ENCODE results near the gene TLR10. TPM values are rescaled to one million over a fixed set of nuclear protein-coding genes. Genes with fewer than 3 reads are reported as not detected.
"Not testable (repeated sequence)": the region's sequence is repeated elsewhere in the genome, so short reads cannot be mapped to it uniquely, and the experiment has no call there.

The TLR10 gene
- polyA plus RNA-seq, 1 donor = 0.41 TPM

DNA sequence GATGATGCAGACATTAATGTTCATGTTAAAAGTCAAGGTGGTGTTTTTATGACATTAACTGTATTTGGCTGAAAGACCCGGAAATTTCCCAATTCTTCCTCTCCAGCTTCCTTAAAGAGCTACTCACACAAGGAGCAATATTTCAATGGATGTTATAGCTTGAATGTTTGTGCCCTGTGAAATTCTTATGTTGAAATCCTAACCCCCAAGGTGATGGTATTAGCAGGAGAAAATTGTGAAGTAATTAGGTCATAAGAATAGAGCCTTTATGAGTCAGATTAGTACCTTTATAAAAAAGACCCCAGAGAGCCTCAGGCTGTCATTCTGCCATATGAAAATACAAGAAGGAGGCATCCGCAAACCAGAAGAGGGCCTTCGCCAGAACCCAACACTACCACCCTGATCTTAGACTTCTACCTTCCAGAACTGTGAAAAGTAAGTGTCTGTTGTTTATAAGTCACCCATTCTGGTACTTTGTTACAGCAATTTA, 18.2 kb upstream of the TLR10 start:
- DNase-seq = no peak

DNA sequence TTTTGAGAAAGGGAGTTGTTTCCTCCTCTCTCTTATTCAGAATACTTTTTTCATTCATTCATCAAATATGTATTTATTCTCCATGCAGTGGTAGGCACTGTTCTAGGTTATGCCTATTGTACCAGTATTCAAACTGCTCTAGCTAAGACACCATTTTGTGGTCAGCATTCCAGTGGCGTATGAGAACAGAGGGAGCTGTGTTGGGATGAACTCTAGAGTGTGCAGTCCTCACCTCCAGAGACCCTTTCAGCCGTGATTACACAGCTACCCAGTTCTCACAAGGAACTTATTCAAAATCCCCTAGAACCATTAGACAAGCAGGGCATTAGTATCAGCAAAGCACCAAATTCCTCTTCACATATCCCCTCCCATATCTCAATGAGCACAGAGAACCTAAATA, 17.6 kb upstream of the TLR10 start:
- no peak for DNase-seq

DNA sequence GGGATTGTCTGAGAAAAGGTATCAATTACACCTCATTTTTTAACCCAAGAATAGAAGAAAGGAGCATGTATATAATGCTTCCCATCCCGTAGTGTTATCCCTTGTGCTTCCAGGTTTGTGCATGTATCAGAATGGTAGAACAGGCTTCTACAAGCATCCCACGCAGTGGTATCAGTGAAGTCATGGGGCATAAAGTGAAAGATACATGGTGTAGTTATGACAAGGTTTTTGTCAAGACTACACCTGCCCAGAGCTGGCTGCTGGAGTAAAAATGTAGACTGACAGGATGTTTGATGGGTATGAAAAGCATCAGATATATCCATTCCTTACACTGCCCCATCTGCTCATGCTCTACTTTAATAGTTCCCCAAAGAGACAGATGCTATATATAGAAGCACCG, 12.3 kb upstream of the TLR10 start:
- DNase-seq = no peak

DNA sequence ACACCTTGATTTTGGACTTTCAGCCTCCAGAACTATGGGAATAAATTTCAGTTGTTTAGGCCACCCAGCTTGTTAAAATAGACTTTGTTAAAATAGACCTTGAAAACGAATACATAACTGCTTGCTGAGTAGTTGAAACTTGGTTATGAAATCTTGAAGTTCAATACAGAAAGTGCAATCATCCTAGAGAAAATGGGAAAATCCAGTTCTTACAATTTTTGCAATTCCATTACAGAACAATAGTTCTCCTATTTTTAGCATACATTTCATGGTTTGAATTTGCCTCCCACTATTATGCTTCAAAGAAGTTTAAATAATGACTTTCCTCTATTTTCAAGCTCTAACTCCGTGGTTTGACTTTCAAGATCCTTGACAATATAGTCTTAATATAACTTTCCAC, 11.3 kb upstream of the TLR10 start:
- no peak for DNase-seq

DNA sequence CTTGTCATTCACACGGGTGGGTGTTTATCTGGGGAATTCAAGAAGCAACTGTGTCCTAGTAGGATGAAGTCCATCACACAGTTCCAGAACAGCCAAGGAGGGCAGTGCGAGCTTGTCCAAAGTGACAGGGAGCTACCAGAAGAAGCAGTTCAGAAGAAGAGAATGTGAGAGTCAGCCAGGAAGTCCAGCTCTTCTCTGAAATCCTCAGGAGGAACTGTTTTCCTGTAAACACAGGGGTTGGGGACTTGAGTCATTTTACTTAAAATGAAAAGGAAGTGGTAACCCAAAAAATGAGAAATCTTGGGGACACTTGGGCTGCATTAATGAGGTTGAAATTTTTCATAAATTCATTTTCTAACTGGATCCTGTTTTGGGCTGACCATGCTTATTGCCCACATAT, 8.2 kb upstream of the TLR10 start:
- no peak for DNase-seq

DNA sequence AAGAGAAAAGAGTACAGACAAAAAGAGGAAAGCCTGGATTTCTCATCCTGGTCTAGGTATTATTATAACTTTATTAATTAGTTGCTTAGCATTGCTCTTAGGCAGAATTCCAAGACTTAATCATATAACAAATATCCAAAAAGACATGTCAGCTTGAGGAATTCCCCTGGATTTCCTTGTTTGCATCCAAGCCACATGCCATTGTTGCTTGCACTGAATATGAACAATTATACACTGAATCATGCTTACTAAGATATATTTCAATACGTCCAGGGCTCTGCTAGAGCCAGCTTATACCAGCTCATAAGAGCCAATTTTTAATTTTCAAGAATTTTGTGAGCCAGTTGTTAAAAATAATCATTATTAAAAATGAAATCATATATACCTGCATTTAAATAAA, 5.5 kb upstream of the TLR10 start:
- no peak for DNase-seq

DNA sequence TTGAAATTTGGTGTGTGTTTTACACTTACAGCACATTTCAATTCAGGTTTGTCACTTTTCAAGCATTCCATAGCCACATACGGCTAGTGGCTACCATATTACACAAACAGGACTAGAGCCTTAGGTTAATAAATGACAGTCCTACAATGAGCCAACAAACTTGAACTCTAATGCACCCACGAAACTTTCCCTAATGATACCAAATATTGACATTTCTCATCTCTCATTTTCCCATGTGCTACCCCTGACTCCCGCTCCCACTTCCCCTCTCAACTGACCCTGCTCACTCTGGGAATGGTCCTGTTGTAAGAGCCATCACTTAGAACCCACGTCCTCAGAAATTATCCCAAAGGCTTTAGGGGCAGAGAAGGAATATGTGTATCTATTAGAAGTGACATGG, 4.9 kb upstream of the TLR10 start:
- no peak for DNase-seq

DNA sequence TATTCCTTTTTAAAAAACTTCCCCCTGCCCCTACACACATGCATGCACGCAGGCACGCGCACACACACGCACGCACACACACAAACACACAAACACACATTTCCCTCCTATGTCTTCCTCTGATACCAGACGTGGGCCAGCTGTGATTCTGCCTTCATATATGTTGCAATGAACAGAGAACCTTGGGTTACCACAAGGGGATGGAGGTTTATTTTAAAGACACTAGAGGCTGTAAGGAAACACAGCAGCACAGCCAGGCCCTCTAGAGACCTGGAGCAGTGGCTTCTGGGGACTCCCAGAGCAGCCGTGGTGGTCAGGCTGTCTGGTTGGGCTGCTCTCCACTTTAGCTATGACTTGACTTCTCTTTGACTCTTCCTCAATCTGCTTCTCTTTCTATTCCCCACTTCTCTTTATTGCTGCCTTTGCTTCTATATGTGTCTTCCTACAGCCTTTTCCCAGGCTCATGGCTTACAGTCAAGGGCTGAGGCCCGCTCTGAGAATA, 3.2 kb upstream of the TLR10 start:
- DNase-seq = no peak

DNA sequence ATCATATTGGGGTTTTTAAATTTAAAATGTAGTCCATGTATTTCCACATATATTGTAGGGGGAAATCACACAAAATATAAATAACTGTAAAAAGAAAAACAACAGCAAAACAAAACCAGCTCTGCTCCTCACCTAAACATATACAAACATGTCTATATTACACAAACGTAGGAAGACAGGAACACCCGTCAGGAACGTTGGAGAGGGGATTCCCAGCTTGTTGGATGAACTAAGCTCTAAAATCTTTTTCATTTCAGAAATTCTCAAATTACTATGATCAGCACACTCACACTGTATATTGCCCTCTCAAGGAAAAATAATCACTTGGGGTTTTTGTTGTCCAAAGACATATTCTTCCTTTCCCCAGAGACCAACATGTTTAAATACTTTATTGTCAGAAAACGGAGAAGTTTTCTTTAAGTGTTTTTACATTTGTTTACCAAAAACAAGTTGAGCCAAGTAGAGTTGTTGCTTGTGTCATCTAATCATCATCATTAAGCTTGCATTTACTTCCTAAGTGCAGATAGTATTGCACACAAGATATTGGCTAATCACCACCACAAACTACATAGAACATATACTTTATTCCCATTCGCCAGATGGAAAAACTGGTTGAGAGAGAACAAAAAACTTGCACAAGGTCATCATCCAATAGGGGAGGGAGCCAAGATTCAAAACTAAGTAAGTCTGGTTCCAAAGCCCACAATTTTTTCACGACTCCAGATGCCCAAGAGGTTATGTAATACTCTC, 2.4 kb upstream of the TLR10 start:
- no peak for DNase-seq

DNA sequence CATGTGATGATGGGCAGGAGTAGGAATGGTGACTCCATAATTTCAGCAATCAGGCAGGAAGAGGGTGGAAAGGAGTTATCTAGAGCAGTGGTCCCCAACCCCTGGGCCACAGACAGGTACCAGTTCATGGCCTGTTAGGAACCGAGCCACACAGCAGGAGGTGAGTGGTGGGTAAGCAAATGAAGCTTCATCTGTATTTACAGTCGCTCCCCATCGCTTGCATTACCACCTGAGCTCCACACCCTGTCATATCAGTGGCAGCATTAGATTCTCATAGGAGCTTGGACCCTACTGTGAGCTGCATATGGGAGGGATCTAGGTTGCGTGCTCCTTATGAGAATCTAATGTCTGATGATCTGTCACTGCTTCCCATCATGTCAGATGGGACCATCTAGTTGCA, 1.4 kb upstream of the TLR10 start:
- no peak for DNase-seq

DNA sequence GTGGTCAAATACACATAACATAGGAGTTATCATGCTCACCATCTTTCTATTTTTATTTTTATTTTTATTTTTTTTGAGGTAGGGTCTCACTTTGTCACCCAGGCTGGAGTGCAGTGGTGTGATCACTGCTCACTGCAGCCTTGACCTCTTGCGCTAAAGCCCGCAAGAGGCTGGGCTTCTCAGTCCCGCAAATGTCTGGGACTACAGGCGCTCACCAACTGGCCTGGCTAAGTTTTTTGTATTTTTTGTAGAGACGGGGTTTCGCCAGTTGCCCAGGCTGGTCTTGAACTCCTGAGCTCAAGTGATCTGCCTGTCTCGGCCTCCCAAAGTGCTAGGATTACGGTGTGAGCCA, 295 bp upstream of the TLR10 start:
- DNase-seq = no peak

DNA sequence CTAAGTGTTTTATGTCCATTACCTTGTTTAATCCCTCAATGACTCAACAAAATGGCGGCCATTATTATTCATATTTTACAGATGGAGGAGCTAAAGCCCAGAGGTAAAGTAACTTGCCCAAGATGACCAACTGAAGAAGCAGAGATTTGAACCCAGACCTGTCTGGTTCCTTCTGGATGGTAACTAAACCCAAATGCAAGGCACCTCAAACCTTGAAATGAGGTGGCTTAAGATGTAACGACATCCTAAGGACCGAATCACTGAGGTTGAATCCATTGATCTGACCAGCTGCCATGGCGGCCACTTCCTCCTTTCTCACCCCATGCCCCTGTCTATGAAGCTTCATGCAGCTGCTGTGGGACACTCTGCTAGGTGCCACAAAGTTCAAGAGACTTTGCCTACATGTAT, 932 bp downstream of the TLR10 start:
- no peak for DNase-seq

DNA sequence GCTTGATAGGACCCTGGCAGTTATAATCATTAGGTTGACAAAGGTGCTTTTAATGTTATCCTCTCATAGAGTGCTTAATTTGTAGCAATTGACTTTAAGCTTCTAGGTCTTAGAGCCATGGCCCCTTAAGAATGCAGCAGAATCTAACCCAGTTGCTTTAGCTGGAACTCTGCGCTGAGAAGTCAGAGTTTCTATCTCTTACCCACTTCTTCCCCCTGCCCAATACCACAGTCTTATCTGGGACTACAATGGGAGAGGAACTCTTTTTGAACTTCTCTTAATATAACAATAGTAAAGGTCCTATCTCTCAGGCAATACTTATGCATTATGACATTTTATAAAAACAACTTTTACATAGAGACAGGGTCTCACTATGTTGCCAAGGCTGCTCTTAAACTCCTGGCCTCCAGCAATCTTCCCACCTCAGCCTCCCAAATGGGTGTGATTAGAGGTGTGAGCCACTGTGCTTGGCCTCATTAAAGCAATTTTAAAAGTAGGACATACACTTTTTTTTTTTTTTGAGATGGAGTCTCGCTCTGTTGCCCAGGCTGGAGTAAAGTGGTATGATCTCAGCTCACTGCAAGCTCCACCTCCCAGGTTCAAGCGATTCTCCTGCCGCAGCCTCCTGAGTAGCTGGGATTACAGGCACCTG, 1.8 kb downstream of the TLR10 start:
- DNase-seq = no peak

DNA sequence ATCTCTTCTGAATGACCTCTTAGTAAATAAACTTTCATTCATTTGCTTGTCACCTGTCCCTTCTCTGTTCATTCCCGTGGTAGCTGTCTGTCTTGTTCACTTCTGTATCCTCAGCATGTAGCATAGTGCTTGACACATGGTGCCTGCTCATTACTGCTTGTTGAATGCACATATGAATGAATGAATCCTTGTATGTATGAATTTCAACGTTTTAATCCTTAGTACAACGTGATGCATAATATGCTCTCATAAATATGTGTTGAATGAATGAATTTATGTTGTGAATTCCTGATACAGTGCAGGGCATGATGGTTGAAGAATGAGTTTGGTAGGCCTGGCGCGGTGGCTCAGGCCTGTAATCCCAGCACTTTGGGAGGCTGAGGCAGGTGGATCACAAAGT, 3.0 kb downstream of the TLR10 start:
- no peak for DNase-seq

DNA sequence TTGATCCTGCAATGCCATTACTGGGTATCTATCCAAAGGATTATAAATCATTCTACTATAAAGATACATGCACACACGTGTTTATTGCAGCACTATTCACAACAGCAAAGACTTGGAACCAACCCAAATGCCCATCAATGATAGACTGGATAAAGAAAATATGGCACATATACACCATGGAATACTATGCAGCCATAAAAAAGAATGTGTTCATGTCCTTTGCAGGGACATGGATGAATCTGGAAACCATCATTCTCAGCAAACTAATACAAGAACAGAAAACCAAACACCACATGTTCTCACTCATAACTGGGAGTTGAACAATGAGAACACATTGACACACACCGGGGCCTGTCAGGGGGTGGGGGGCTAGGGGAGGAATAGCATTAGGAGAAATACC, 4.9 kb downstream of the TLR10 start:
- DNase-seq = not testable (repeated sequence)

DNA sequence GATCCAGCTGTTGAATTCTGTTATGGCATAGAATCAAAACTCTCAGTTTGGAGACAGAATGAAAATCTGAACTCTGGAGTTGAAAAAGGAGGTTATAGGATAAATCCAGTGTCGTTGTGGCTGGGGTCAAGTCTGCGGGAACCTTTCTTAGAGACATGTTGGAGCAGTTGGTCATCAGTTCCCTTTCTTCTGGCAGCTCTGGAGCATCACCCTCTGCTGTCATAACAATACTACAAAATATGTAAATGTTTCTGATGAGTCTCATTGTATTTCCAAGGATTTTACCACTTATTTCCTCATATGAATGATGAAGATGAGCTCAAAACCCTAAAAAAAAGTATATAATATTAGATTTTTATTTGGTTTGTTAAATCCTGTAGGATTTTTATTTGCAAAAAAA, 7.5 kb downstream of the TLR10 start:
- no peak for DNase-seq

DNA sequence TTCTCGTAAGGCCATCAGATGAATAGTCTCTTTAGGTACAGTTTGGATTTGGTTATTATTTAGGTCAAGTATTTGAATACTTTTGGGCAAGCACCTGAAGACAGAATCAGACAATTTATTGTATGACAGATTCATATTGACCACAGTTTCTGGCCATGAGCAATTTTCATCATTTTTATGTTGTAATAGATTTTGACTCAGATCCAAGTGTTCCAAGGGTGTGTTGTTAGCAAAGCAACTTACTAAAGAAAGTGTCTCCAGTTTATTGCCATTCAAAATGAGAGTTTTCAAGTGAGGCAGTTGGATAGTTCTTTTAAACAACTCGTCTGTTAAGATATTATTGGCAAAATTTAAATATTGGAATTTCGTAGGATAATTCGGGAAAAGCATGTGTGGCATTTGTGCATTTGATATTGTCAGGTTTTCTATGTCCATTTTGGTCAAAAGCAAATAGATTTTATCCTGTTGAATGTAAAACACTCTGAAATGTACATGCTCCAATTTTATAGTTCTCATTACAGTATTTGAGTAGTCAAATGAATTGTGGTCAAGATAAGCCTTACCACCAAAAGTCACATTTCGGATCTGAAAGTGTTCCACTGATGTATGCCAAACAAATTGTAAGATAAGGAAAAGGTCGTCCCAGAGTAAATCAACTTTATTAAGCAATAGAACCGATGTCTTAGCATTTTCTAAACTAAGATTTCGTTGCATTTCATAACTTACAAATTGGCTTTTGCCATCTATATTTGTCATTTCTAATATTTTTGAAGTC, 8.4 kb downstream of the TLR10 start:
- no peak for DNase-seq

DNA sequence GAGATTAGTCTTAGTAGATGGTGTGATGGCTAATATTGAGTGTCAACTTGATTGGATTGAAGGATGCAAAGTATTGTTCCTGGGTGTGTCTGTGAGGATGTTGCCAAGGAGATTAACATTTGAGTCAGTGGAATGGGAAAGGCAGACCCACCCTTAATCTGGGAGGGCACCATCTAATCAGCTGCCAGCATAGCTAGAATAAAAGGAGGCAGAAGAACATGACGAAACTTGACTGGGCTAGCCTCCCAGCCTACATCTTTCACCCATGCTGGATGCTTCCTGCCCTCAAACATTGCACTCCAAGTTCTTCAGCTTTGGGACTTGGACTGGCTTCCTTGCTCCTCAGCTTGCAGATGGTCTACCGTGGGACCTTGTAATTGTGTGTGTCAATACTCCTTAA, 12.5 kb downstream of the TLR10 start:
- not testable (repeated sequence) for DNase-seq

DNA sequence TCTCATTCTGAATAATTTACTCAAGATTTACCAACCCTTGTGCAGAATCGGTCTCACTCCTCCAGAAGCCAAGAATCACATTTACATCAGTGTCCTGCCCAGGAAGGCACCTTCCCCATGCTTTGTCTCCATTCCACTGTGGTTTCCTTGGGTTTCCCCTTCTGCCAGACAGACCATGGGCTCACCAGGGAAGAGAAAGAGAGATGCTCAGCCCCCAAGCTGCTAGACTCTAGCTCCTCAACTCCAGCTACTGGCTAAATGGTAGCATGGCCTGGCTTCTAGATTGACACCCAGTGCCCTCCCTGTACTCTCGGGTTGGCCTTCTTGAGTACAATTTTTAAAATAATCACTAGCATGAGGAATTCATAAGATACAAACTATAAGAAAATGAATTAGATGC, 12.9 kb downstream of the TLR10 start:
- DNase-seq = no peak

DNA sequence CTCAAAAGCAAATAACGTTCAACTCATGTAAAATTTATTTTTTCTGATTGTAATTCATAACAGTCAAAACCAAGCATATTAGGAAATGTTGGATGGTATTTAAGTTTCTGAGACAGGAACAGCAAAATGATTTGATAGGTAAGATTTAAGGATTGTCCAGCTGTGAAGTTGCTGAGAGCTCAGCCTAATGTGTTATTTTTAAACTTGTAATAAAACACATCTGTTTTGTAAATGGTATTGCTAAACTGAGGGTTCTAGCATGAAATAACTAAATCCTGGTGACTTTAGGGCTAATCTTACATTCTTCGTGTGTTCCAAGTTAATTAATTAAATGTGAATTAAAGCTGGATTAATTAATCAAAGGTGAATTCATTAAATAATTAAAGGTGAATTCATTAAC, 13.3 kb downstream of the TLR10 start:
- DNase-seq = no peak

DNA sequence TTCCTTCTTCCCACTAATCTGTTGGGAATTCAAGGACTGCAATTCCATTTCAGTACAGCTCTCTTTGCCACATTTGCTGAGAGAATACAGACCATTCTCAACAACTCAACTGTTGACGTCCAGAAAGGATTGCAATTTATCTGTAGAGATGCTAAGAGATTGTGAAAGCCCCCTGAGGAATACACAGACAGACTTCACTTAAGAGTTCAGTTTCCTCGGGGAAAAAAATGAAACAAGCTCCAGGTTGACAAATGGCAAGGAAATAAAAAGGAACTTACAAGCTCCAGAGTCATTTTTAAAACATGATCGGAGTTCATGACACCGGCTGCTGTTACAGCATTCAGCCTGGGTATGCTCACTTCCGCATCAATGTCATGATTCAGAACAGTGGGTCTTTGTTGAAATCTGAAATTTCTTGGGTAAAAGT, 13.8 kb downstream of the TLR10 start:
- no peak for DNase-seq

DNA sequence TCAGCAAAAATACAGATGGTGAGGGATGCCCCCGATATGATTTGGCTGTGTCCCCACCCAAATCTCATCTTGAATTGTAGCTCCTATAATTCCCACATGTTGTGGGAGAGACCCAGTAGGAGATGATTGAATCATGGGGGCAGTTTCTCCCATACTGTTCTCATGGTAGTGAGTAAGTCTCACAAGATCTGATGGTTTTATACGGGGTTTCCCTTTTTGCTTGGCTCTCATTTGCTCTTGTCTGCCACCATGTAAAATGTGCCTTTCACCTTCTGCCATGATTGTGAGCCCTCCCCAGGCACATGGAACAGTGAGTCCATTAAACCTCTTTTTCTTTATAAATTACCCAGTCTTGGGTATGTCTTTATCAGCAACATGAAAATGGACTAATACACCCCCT, 15.8 kb downstream of the TLR10 start:
- DNase-seq = not testable (repeated sequence)

DNA sequence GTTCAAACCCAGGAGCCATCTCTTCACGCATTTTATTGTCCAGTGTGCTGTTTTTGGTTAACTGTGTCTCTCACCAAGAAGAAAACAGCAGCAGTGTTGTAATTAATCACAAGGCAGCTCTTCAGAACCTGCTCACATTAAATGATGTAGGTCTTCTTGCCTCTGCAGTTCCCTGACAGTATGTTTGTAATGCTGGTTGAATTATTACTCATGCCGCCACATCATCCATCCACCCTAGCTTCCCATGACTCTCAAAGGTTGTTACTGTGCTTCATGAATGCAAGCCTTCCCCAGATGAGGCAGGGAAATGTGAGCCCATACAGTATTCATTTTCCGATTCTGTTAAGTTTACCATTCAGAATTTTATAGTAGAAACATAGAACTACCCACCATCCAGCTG, 17.4 kb downstream of the TLR10 start:
- DNase-seq = no peak

DNA sequence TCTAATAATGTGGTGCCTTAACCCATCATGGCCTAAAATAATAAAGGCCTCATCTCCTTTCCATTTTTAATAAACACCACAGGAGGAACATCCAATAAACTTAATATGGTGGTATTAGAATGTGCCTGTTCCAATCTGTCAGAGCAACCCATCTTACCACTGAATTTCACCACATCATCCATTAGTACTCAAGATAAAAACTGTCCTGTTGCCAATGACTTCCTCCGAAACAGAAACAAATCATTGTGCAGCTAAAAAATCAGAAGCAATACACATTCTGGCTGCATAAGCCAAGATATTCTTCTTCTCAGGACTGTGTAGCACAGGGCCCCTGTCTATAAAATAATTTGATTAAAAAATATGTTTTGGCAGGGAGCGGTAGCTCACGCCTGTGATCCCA, 18.5 kb downstream of the TLR10 start:
- no peak for DNase-seq
